Upper lobe of right lung (tissue), 1 donor: Measurements from ENCODE around the gene SLC24A2. TPM values are rescaled to one million over a fixed set of nuclear protein-coding genes. Genes with fewer than 3 reads are reported as not detected.

Experiments
- ATAC-seq: fragments of 200-7000 bp; cut with Tn5 transposase; one replicate; pipeline ENCODE4 v1.9.1; 2020; ENCODE audit warnings: mild to moderate bottlenecking, moderate library complexity
- DNase-seq: peaks from one replicate; pipeline ENCODE4 v3.0.0-alpha.2; 2020
- H3K27ac ChIP-seq: fragments of 200-600 bp; one replicate; pipeline ENCODE4 v1.8.0; 2022
- H3K27me3 ChIP-seq: fragments of 200-600 bp; one replicate; pipeline ENCODE4 v1.8.0; 2022; ENCODE audit warnings: mild to moderate bottlenecking
- H3K36me3 ChIP-seq: fragments of 200-600 bp; one replicate; pipeline ENCODE4 v1.8.0; 2022
- H3K4me1 ChIP-seq: fragments of 200-600 bp; one replicate; pipeline ENCODE4 v1.8.0; 2022
- H3K4me3 ChIP-seq: fragments of 200-600 bp; one replicate; pipeline ENCODE4 v1.8.0; 2022; ENCODE audit warnings: mild to moderate bottlenecking
- H3K9me3 ChIP-seq: fragments of 200-600 bp; one replicate; pipeline ENCODE4 v1.8.0; 2022
- intact Hi-C: fragments of 100-400 bp; cut with DNase I; formaldehyde crosslinking; loops from one replicate; pipeline ENCODE4 v1.11.0; 2022
- total RNA-seq: library from RNA; stranded (reverse); fragmentation: NEBNext Ultra II Directional; extraction: Animal tissue kit (Norgen Biotek cat#: 25700); gene quantifications from one replicate; pipeline ENCODE4 v1.2.1, GENCODE V29; 2021
- TF ChIP-seq, protein P1 (sequence below): fragments of 200-600 bp; IDR thresholded peaks from one replicate; pipeline ENCODE4 v1.8.0; 2022; ENCODE audit warnings: antibody characterized with exemption
- donor health status: DM: no; HTN: yes; CAD: no; lungs with severe emphysema.

SLC24A2 gene
- total RNA-seq, 1 donor from 2014 or later, result not detected

DNA sequence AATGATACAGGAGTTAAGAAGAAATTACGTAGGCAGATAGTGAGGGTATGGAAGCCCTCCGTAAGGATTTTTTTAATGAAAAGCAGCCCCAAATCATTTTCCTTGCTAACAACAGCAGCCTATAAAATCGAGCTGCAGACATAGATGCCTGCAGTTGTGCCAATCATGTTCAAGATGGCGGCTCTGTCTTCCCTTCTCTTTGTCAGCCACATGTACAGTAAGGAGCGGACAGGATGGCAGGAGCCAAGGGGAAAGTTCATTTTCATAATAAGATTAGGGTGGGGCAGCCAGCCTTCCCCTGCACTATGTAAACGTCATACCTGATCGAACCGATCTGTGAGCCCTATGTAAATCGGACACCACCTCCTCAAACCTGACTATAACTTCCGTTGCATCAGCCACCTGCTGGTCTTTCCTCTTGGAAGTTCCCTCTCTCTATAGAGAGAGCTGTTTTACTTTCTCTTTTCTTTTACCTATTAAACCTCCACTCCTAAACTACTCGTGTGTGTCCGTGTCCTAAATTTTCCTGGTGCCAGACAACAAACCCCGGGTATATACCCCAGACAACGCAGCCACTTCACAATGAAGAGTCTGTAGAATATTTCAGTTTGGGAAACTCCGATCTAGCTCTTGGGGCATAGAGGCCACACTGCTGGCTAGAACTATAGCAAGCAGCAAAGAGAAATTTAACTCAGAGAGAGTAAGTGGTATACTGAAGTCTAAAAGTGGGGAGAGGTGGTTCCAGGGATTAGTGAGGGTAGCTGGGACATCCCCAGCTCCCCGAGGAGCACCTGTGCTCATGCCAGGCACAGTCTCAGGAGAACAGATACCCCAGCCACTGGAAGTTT, 20.8 kb upstream of the SLC24A2 start:
- DNase-seq, result no peak
- no peak overlapping the region for H3K27ac ChIP-seq
- intact Hi-C loops, result no loop called here
- no peaks in the 10 kb centered on the region for H3K4me1 ChIP-seq
- no peaks in the 10 kb centered on the region for H3K9me3 ChIP-seq
- ATAC-seq, result no peak
- no peak overlapping the region for H3K4me3 ChIP-seq
- no peaks in the 10 kb centered on the region for H3K27me3 ChIP-seq
- no peaks in the 10 kb centered on the region for H3K36me3 ChIP-seq
- TF ChIP-seq, protein P1, sequence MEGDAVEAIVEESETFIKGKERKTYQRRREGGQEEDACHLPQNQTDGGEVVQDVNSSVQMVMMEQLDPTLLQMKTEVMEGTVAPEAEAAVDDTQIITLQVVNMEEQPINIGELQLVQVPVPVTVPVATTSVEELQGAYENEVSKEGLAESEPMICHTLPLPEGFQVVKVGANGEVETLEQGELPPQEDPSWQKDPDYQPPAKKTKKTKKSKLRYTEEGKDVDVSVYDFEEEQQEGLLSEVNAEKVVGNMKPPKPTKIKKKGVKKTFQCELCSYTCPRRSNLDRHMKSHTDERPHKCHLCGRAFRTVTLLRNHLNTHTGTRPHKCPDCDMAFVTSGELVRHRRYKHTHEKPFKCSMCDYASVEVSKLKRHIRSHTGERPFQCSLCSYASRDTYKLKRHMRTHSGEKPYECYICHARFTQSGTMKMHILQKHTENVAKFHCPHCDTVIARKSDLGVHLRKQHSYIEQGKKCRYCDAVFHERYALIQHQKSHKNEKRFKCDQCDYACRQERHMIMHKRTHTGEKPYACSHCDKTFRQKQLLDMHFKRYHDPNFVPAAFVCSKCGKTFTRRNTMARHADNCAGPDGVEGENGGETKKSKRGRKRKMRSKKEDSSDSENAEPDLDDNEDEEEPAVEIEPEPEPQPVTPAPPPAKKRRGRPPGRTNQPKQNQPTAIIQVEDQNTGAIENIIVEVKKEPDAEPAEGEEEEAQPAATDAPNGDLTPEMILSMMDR, result no peak

DNA sequence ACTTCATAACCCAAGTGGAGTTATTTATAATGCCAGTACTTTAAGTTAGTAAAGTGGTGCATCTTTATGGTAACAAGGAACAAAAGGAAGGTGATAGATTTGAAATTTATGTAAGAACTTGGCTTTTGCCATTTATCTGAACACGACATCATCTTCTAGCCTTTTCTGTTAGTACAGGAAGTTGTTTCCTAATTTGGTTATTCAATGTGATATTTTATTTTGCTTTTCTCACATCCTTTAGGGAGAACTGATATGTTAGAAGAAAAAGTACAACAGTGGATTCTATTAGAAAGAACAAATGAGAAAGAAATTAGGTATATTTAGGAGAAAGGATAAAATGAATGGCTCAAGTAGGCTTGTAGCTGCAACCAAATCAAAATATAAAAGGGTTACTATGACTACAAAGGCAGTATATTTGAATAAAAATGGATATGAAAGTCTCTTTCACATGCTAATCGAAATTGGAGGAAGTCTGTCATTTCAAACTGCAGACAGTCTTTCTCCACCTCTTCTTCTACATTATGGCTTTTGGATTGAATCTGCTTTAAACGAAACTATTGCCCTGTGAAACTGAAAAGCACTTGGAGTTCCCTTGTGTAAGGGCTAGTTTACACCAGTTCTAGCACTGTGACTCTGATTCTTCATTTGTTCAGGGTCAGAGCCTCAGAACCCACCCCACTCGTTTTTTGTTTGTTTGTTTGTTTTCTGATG, 18.5 kb upstream of the SLC24A2 start:
- Histone ChIP-seq H3K4me1 (no peaks in the 10 kb centered on the region), H3K27ac (no peak overlapping the region), H3K27me3 (no peaks in the 10 kb centered on the region), H3K36me3 (no peaks in the 10 kb centered on the region), H3K9me3 (no peaks in the 10 kb centered on the region), H3K4me3 (no peak overlapping the region)
- intact Hi-C loops, result no loop called here
- ATAC-seq (no peak), DNase-seq (no peak)
- TF ChIP-seq, protein P1, result no peak

DNA sequence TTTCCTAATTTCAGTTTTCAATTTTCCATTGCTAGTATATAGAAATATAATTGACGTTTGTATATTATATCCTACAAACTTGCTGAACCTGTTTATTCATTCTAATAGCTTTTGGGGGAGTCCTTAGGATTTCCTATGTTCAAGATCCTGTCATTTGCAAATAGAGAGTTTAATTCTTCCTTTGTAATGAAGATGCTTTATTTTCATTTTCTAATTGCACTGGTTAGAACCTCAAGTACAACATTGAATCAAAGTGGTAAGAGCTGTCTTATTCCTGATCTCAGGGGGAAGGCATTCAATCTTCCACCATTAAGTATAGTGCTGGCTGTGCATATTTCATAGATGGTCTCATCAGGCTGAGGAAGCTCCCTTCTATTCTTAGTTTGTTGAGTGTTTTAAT, 15.6 kb upstream of the SLC24A2 start:
- no peak for ATAC-seq
- Histone ChIP-seq H3K9me3 (no peaks in the 10 kb centered on the region), H3K27ac (no peak overlapping the region), H3K36me3 (no peaks in the 10 kb centered on the region), H3K27me3 (no peaks in the 10 kb centered on the region), H3K4me3 (no peak overlapping the region), H3K4me1 (no peaks in the 10 kb centered on the region)
- TF ChIP-seq, protein P1, result no peak
- DNase-seq, result no peak
- intact Hi-C loops, result no loop called here

DNA sequence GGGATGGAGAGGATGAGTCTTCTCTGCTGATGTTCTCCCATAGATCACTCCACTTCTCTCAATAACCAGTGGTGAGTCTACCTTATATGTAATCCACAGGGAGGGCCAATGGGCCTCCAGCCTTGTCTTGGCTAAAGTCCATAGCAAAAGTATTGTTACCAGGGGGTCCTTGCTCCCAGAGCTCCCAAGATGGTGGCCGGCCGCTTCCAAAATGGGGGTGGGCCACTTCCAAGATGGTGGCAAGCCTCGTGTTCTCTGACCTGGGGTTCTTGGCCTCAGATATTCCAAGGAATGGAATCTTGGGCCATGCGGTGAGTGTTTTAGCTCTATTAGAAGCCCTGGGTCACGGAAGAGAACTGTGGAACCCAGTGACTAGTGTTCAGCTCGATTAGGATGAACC, 12.0 kb upstream of the SLC24A2 start:
- Histone ChIP-seq H3K4me1 (no peaks in the 10 kb centered on the region), H3K36me3 (no peaks in the 10 kb centered on the region), H3K9me3 (no peaks in the 10 kb centered on the region), H3K27ac (no peak overlapping the region), H3K27me3 (no peaks in the 10 kb centered on the region), H3K4me3 (no peak overlapping the region)
- ATAC-seq, result no peak
- no peak for DNase-seq
- intact Hi-C loops, result no loop called here
- TF ChIP-seq, protein P1, result no peak

DNA sequence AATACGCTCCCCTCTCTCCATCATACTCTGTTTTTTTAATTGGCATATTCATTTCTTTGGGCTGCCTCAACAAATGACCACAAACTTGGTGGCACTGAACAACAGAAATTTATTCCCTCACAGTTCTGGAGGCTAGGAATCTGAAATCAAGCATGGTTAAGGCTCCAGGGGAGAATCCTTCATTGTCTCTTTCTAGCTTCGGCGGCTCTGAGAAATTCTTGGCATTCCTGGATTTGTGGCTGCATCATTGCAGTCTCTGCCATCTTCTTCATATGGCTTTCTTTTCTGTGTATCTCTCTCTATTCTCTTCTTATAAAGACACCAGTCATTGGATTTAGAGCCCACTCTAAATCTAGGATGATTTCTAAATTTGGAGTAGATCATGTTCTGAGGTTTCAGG, 10.9 kb upstream of the SLC24A2 start:
- H3K36me3 ChIP-seq, result no peaks in the 10 kb centered on the region
- H3K4me1 ChIP-seq, result no peaks in the 10 kb centered on the region
- no peaks in the 10 kb centered on the region for H3K9me3 ChIP-seq
- H3K27me3 ChIP-seq, result no peaks in the 10 kb centered on the region
- TF ChIP-seq, protein P1, result no peak
- DNase-seq (no peak), ATAC-seq (no peak)
- H3K4me3 ChIP-seq, result no peak overlapping the region
- intact Hi-C loops, result no loop called here
- no peak overlapping the region for H3K27ac ChIP-seq
